Keratinocyte (primary cell): Measurements from ENCODE around the gene ZNF292. TPM values are rescaled to one million over a fixed set of nuclear protein-coding genes. Genes with fewer than 3 reads are reported as not detected.

Experiments used
- DNase-seq: peaks from one replicate; pipeline ENCODE4 v3.0.0-alpha.2; 2011; ENCODE audit warnings: low read depth, missing footprints, low spot score
- FAIRE-seq: peaks from 2 replicates; lab custom pipeline; 2011; peaks lifted over from hg19 to GRCh38; lab: Jason Lieb, UNC
- H2AFZ ChIP-seq: 2 replicates; pipeline ENCODE4 v1.6.0; 2012; ENCODE audit warnings: low read length, control low read depth, inconsistent platforms; ENCODE audit not compliant: control insufficient read depth
- H3K27ac ChIP-seq: 2 replicates; pipeline ENCODE4 v1.5.1; 2011; ENCODE audit warnings: low read length; ENCODE audit not compliant: control insufficient read depth, insufficient read depth
- H3K27me3 ChIP-seq: 3 replicates; pipeline ENCODE4 v1.6.0; 2011; ENCODE audit warnings: low read length; ENCODE audit not compliant: control insufficient read depth, insufficient read depth; ENCODE audit errors: extremely low read depth
- H3K36me3 ChIP-seq, 2 experiments: 2 replicates in 1 of 2; 3 replicates in 1 of 2; pipeline ENCODE4 v1.5.1; 2011; ENCODE audit warnings: low read length in 2 of 2, mild to moderate bottlenecking in 1 of 2; ENCODE audit not compliant: control insufficient read depth in 2 of 2, insufficient read depth in 2 of 2; ENCODE audit errors: extremely low read depth in 1 of 2
- H3K4me1 ChIP-seq: 3 replicates; pipeline ENCODE4 v1.5.1; 2011; ENCODE audit warnings: low read length; ENCODE audit not compliant: control insufficient read depth, insufficient read depth; ENCODE audit errors: extremely low read depth
- H3K4me2 ChIP-seq: 3 replicates; pipeline ENCODE4 v1.6.0; 2011; ENCODE audit warnings: low read depth, low read length; ENCODE audit not compliant: control insufficient read depth, insufficient read depth; ENCODE audit errors: extremely low read depth
- H3K4me3 ChIP-seq, 3 experiments: fragments of 200-600 bp in 1 of 3; sonication (generic) in 1 of 3; 2 replicates in 2 of 3; 3 replicates in 1 of 3; pipeline ENCODE4 v1.5.1; 2011 to 2016; ENCODE audit warnings: low read length in 3 of 3, mild to moderate bottlenecking in 3 of 3, control low read depth in 2 of 3, inconsistent platforms in 1 of 3, low read depth in 1 of 3, mixed read lengths in 1 of 3, mixed run types in 1 of 3, moderate library complexity in 1 of 3; ENCODE audit not compliant: control insufficient read depth in 2 of 3, insufficient read depth in 2 of 3; ENCODE audit errors: extremely low read depth in 1 of 3
- H3K79me2 ChIP-seq: 2 replicates; pipeline ENCODE4 v1.6.0; 2012; ENCODE audit warnings: low read length; ENCODE audit not compliant: control insufficient read depth, insufficient read depth
- H3K9ac ChIP-seq: 3 replicates; pipeline ENCODE4 v1.6.0; 2011; ENCODE audit warnings: low read length; ENCODE audit not compliant: control insufficient read depth, insufficient read depth; ENCODE audit errors: extremely low read depth
- H3K9me1 ChIP-seq: 3 replicates; pipeline ENCODE4 v1.6.0; 2011; ENCODE audit warnings: low read length; ENCODE audit not compliant: control insufficient read depth, insufficient read depth; ENCODE audit errors: extremely low read depth
- H3K9me3 ChIP-seq: 2 replicates; pipeline ENCODE4 v1.5.1; 2012; ENCODE audit warnings: low read depth, low read length; ENCODE audit not compliant: control insufficient read depth
- H4K20me1 ChIP-seq: 3 replicates; pipeline ENCODE4 v1.6.0; 2011; ENCODE audit warnings: low read length; ENCODE audit not compliant: control insufficient read depth, insufficient read depth; ENCODE audit errors: extremely low read depth
- CTCF ChIP-seq, 3 experiments: IDR thresholded peaks in 1 of 3; conservative IDR thresholded peaks in 1 of 3; optimal IDR thresholded peaks in 1 of 3; 2 replicates in 2 of 3; 3 replicates in 1 of 3; pipeline versions ENCODE3 to v1.5.1; 2011; ENCODE audit warnings: low read length in 3 of 3, mild to moderate bottlenecking in 3 of 3, moderate library complexity in 2 of 3, control low read depth in 1 of 3, inconsistent platforms in 1 of 3; ENCODE audit not compliant: insufficient read depth in 2 of 3; ENCODE audit errors: extremely low read depth in 1 of 3
- EZH2 ChIP-seq: IDR thresholded peaks from one replicate; pipeline ENCODE4 v1.6.1; 2012; ENCODE audit warnings: inconsistent platforms, mild to moderate bottlenecking, low read length, moderate library complexity
- dilution Hi-C: fragments of 300-500 bp; cut with MboI; formaldehyde crosslinking; loops from one replicate; pipeline ENCODE4 v1.7.0; 2020; ENCODE audit warnings: low sequenced_read_pairs; ENCODE audit not compliant: extremely low pct_ligation_motif_present
- polyA plus RNA-seq, 5 experiments: library from polyadenylated mRNA; depleted of rRNA in 3 of 5; stranded (reverse) in 3 of 5; stranded (forward) in 1 of 5; unstranded in 1 of 5; fragments of >200 nt; gene quantifications; 1 replicate in 1 of 5; 2 replicates in 3 of 5; 3 replicates in 1 of 5; pipeline versions ENCODE4 v1.2.1 to v1.2.3, GENCODE V29; 2011 to 2012; ENCODE audit warnings: missing spikeins in 2 of 5, low read depth in 1 of 5, low replicate concordance in 1 of 5

The ZNF292 gene
- polyA plus RNA-seq, 1 donor (not counting 4 experiments of a cell fraction or from before 2014, with no cell fraction given): 8.4 TPM

DNA sequence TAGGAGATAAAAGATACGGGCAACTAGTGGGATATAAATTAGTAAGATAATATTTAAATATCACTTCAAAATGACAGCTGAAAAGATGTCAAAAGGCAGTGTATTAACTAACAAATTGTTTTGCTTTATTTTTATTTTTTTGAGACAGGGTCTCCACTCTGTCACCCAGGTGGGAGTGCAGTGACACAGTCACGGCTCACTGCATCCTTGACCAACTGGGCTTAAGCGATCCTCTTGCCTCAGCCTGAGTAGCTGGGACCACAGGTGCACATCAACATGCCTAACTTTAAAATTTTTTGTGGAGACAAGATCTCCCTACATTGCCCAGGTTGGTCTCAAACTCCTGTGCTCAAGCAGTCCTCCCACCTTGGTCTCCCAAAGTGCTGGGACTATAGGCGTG is 5.9 kb downstream of the ZNF292 start:
- Histone ChIP-seq H3K27ac (no peak overlapping the region), H3K79me2 (peaks cover 99% of the 10 kb centered on the region), H3K9me1 (no peaks in the 10 kb centered on the region), H2AFZ (no peak overlapping the region), H3K9ac (no peak overlapping the region), H3K27me3 (no peaks in the 10 kb centered on the region), H3K9me3 (no peaks in the 10 kb centered on the region), H4K20me1 (no peaks in the 10 kb centered on the region), H3K4me2 (no peak overlapping the region), H3K4me1 (peaks cover 5% of the 10 kb centered on the region), H3K4me3 (no peak overlapping the region), H3K36me3 (no peaks in the 10 kb centered on the region)
- FAIRE-seq (no peak), DNase-seq (no peak)
- dilution Hi-C loops: no loop called here
- TF ChIP-seq EZH2: no peak
- TF ChIP-seq CTCF (optimal IDR thresholded peaks at IDR 0.05 in 1 of 3, IDR thresholded peaks at IDR 0.05 in 1 of 3, conservative IDR thresholded peaks at IDR 0.05 in 1 of 3; ENCODE audit: extremely low read depth in 1 of 3, insufficient read depth in 2 of 3, low read length in 3 of 3): no peak

DNA sequence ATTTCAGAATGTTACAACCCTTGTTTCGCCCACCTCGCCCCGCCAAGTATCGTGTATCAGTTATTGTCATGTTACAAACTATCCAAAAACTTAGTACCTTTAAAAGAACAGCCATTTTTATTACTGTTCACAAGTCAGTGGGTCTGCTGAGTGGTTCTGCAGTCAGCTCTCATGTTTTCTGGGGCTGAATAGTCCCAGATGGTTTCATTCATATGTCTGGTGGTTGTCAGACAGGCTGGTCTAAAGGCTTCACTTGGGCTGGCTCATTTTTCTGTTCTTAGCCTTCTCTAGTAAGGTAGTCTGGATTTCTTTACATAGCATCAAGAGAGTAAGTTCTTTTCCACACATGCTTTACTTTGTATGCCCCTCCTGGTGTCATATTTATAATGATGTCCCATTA is 8.6 kb downstream of the ZNF292 start:
- H3K9ac ChIP-seq: no peak overlapping the region
- DNase-seq (no peak), FAIRE-seq (no peak)

More for the DNA sequence above, 8.6 kb downstream of the ZNF292 start:
- Histone ChIP-seq H2AFZ (no peak overlapping the region), H3K9me3 (no peaks in the 10 kb centered on the region), H4K20me1 (no peaks in the 10 kb centered on the region), H3K9me1 (no peaks in the 10 kb centered on the region), H3K4me3 (no peak overlapping the region), H3K27me3 (no peaks in the 10 kb centered on the region), H3K79me2 (peaks cover 98% of the 10 kb centered on the region), H3K4me1 (no peaks in the 10 kb centered on the region), H3K4me2 (no peak overlapping the region), H3K27ac (no peak overlapping the region), H3K36me3 (no peaks in the 10 kb centered on the region)
- TF ChIP-seq CTCF (optimal IDR thresholded peaks at IDR 0.05 in 1 of 3, IDR thresholded peaks at IDR 0.05 in 1 of 3, conservative IDR thresholded peaks at IDR 0.05 in 1 of 3; ENCODE audit: extremely low read depth in 1 of 3, insufficient read depth in 2 of 3, low read length in 3 of 3) (no peak), EZH2 (no peak)
- dilution Hi-C loops: no loop called here
